Endothelial cell of umbilical vein (primary cell): ENCODE data around the gene HELQ. TPM values are rescaled to one million over a fixed set of nuclear protein-coding genes. Genes with fewer than 3 reads are reported as not detected.

Source experiments
- BruUV-seq: library from RNA; stranded (reverse); fragments of 400-500 nt; replicated peaks from 2 replicates; lab custom pipeline; 2021; lab: Mats Ljungman, UMichigan
- CTCF ChIA-PET: fragments of 300-600, 350-600 bp; sonication (Branson Sonifier 250); formaldehyde crosslinking; loops from one replicate; lab custom pipeline; 2021; ENCODE audit warnings: antibody characterized with exemption, inconsistent platforms; lab: Charles Lee
- POLR2A ChIA-PET: fragments of 300-600, 350-600 bp; sonication (Branson Sonifier 250); formaldehyde crosslinking; loops from one replicate; lab custom pipeline; 2021; ENCODE audit warnings: antibody characterized with exemption, inconsistent platforms; lab: Charles Lee
- DNase-seq: peaks from one replicate; pipeline ENCODE4 v3.0.0-alpha.2; 2011; ENCODE audit warnings: low read depth, low spot score
- FAIRE-seq: peaks from 2 replicates; lab custom pipeline; 2011; peaks lifted over from hg19 to GRCh38; lab: Jason Lieb, UNC
- H2AFZ ChIP-seq: 2 replicates; pipeline ENCODE4 v1.6.0; 2012; ENCODE audit warnings: low read depth, low read length, control low read depth, inconsistent platforms
- H3K27ac ChIP-seq: 2 replicates; pipeline ENCODE4 v1.5.1; 2011; ENCODE audit warnings: low read depth, mild to moderate bottlenecking, control low read depth, low read length, moderate library complexity; ENCODE audit not compliant: insufficient read depth
- H3K27me3 ChIP-seq, 2 experiments: 2 replicates each; pipeline versions ENCODE4 v1.6.0 to v1.6.1; 2011; ENCODE audit warnings: low read length in 2 of 2, mixed read lengths in 1 of 2; ENCODE audit not compliant: control insufficient read depth in 2 of 2, insufficient read depth in 2 of 2
- H3K36me3 ChIP-seq, 2 experiments: 2 replicates in 1 of 2; 3 replicates in 1 of 2; pipeline ENCODE4 v1.5.1; 2011; ENCODE audit warnings: low read length in 2 of 2, mild to moderate bottlenecking in 1 of 2, moderate library complexity in 1 of 2; ENCODE audit not compliant: control insufficient read depth in 2 of 2, insufficient read depth in 2 of 2; ENCODE audit errors: extremely low read depth in 1 of 2
- H3K4me1 ChIP-seq: 3 replicates; pipeline ENCODE4 v1.5.1; 2011; ENCODE audit warnings: mild to moderate bottlenecking, low read length; ENCODE audit not compliant: control insufficient read depth, insufficient read depth; ENCODE audit errors: extremely low read depth
- H3K4me2 ChIP-seq: 2 replicates; pipeline ENCODE4 v1.6.1; 2011; ENCODE audit warnings: low read length, control low read depth, mixed read lengths; ENCODE audit not compliant: insufficient read depth
- H3K4me3 ChIP-seq, 3 experiments: fragments of 200-600 bp in 1 of 3; sonication (generic), shearing (Covaris generic) in 1 of 3; replicated peaks in 1 of 3; 2 replicates each; pipeline ENCODE4 v1.5.1; 2011 to 2016; ENCODE audit warnings: control low read depth in 3 of 3, low read length in 3 of 3, mild to moderate bottlenecking in 2 of 3, inconsistent platforms in 1 of 3, low read depth in 1 of 3, moderate library complexity in 1 of 3; ENCODE audit not compliant: insufficient read depth in 1 of 3
- H3K79me2 ChIP-seq: 2 replicates; pipeline ENCODE4 v1.6.0; 2012; ENCODE audit warnings: low read length, inconsistent platforms; ENCODE audit not compliant: control insufficient read depth, insufficient read depth
- H3K9ac ChIP-seq: replicated peaks from 2 replicates; pipeline ENCODE3; 2011; ENCODE audit warnings: low read length, control low read depth; ENCODE audit not compliant: insufficient read depth; ENCODE audit errors: extremely low read depth
- H3K9me1 ChIP-seq: replicated peaks from 3 replicates; pipeline ENCODE4 v1.6.0; 2011; ENCODE audit warnings: mild to moderate bottlenecking, low read length; ENCODE audit not compliant: control insufficient read depth, insufficient read depth; ENCODE audit errors: extremely low read depth
- H3K9me3 ChIP-seq: replicated peaks from 2 replicates; pipeline ENCODE4 v1.5.1; 2012; ENCODE audit warnings: low read length, inconsistent platforms; ENCODE audit not compliant: control insufficient read depth, insufficient read depth
- H4K20me1 ChIP-seq: replicated peaks from 2 replicates; pipeline ENCODE3; 2011; ENCODE audit warnings: mild to moderate bottlenecking, low read length; ENCODE audit not compliant: control insufficient read depth, insufficient read depth; ENCODE audit errors: extremely low read depth
- CTCF ChIP-seq, 2 donors: IDR thresholded peaks; 1 replicate in 1 of 2; 2 replicates in 1 of 2; pipeline ENCODE4 v1.5.1; 2011; ENCODE audit warnings: low read length in 2 of 2, mild to moderate bottlenecking in 2 of 2, moderate library complexity in 2 of 2, control low read depth in 1 of 2, inconsistent platforms in 1 of 2, low read depth in 1 of 2; ENCODE audit not compliant: insufficient read depth in 1 of 2; ENCODE audit errors: extremely low read depth in 1 of 2
- EZH2 ChIP-seq: IDR thresholded peaks from 2 replicates; pipeline ENCODE4 v1.6.1; 2012; ENCODE audit warnings: borderline replicate concordance, low read depth, mild to moderate bottlenecking, moderate library complexity, low read length, inconsistent platforms; ENCODE audit not compliant: severe bottlenecking
- FOS ChIP-seq: IDR thresholded peaks from 2 replicates; pipeline ENCODE4 v1.6.1; 2011; ENCODE audit warnings: mild to moderate bottlenecking, low read length, moderate library complexity, borderline replicate concordance; ENCODE audit not compliant: insufficient read depth
- GATA2 ChIP-seq: IDR thresholded peaks from 2 replicates; pipeline ENCODE4 v1.7.0; 2011; ENCODE audit warnings: low read depth, mild to moderate bottlenecking, moderate library complexity, mixed read lengths, low read length; ENCODE audit not compliant: insufficient read length, insufficient read depth
- JUN ChIP-seq: IDR thresholded peaks from 2 replicates; pipeline ENCODE4 v1.6.1; 2011; ENCODE audit warnings: borderline replicate concordance, low read depth; ENCODE audit not compliant: insufficient read length, insufficient read depth
- MAX ChIP-seq: IDR thresholded peaks from 2 replicates; pipeline ENCODE4 v1.6.1; 2011; ENCODE audit not compliant: insufficient read depth, insufficient read length
- MYC ChIP-seq: IDR thresholded peaks from one replicate; pipeline ENCODE4 v1.6.1; 2011; ENCODE audit warnings: mild to moderate bottlenecking, low read depth, low read length
- POLR2A ChIP-seq: IDR thresholded peaks from 2 replicates; pipeline ENCODE4 v1.6.1; 2012; ENCODE audit warnings: low read depth, mild to moderate bottlenecking, control low read depth, low read length
- POLR2AphosphoS5 ChIP-seq: IDR thresholded peaks from 2 replicates; pipeline ENCODE4 v1.6.1; 2012; ENCODE audit warnings: low read depth, mild to moderate bottlenecking, control low read depth, low read length, moderate library complexity; ENCODE audit not compliant: insufficient read depth
- dilution Hi-C: fragments of 300-500 bp; cut with MboI; formaldehyde crosslinking; loops from one replicate; pipeline ENCODE4 v1.15.0; 2019; ENCODE audit warnings: low sequenced_read_pairs; ENCODE audit not compliant: extremely low pct_ligation_motif_present
- intact Hi-C: fragments of 100-400 bp; cut with micrococcal nuclease; formaldehyde crosslinking; loops from one replicate; pipeline ENCODE4 v1.10.0; 2022
- polyA plus RNA-seq, 4 experiments: library from polyadenylated mRNA; depleted of rRNA in 3 of 4; stranded (reverse) in 3 of 4; unstranded in 1 of 4; fragments of >200 nt; gene quantifications; 2 replicates each; pipeline versions ENCODE4 v1.2.1 to v1.2.3, GENCODE V29; 2011 to 2012; ENCODE audit warnings: missing spikeins in 1 of 4
- total RNA-seq: library from RNA; stranded (reverse); gene quantifications from 2 replicates; pipeline ENCODE4 v1.2.3, GENCODE V29; 2021

The HELQ gene
- total and polyA plus RNA-seq, 2 donors (not counting 3 experiments of a cell fraction or from before 2014, with no cell fraction given) = 8.7 to 11.1 TPM

- Histone ChIP-seq H4K20me1 (no peaks in the 10 kb centered on the region), H3K9ac (no peak overlapping the region), H3K79me2 (no peaks in the 10 kb centered on the region), H3K27me3 (no peaks in the 10 kb centered on the region), H3K4me1 (peaks cover 24% of the 10 kb centered on the region), H3K4me2 (no peak overlapping the region), H3K9me3 (no peaks in the 10 kb centered on the region), H2AFZ (peak overlapping the region; percentile 58), H3K27ac (no peak overlapping the region), H3K36me3 (no peaks in the 10 kb centered on the region), H3K4me3 (no peak overlapping the region), H3K9me1 (no peaks in the 10 kb centered on the region)
- FAIRE-seq (no peak), DNase-seq (no peak)
- POLR2A ChIA-PET = interaction anchor here (0.6 kb wide), 1 partner anchor 40 kb away, joined by 4 read pairs; no protein-coding TSS in a partner anchor
- no peak for TF ChIP-seq GATA2
- TF ChIP-seq FOS = no peak
- TF ChIP-seq JUN = no peak
- TF ChIP-seq CTCF (IDR thresholded peaks at IDR 0.05; ENCODE audit: extremely low read depth in 1 of 2, insufficient read depth in 1 of 2, low read depth in 1 of 2, low read length in 2 of 2) = no peak
- TF ChIP-seq EZH2 = no peak
- no peak for TF ChIP-seq POLR2AphosphoS5
- no peak for TF ChIP-seq POLR2A
- no peak for TF ChIP-seq MAX
- no peak for TF ChIP-seq MYC
- CTCF ChIA-PET = interaction anchor here (0.7 to 2.6 kb wide), 22 partner anchors 9 to 280 kb away, joined by 3 to 26 read pairs (median 6); partner anchors contain the start of genes COQ2, HELQ and MRPS18C
- dilution Hi-C loops (no loop called here), intact Hi-C loops (loop anchor here (1.0 kb wide), 2 partner anchors 94 to 278 kb away; partner anchors contain the start of gene HELQ)
- BruUV-seq = no TSS peak
Measured at GRCh38 chr4:83361416-83362103, 94.1 kb downstream of the HELQ start.
